Fibroblast of skin of scalp (primary cell): ENCODE measurements around the gene NPAS3.

ENCODE experiments used
- DNase-seq: peaks from one replicate; pipeline ENCODE4 v3.0.0-alpha.2; 2013

Gene NPAS3

DNA sequence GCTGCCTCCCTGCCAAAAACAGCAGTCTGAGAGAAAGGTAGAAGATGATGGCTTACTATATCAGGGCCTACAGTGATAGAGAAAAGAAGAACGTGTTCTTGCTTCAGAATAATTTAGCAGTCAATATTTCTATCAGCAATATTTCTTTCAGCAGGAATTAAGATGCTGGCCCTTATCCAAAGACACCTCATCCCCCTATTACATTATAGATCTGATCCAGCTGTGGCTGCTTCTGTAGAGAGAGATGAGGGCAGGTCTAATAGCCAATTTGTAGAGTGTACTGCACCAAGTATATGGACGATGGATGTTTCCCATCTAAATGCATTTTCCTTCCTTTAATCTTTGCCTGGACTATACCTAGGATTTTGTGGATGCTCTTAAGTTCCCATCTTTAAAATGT is 451.7 kb downstream of the NPAS3 start:
- no peak for DNase-seq

DNA sequence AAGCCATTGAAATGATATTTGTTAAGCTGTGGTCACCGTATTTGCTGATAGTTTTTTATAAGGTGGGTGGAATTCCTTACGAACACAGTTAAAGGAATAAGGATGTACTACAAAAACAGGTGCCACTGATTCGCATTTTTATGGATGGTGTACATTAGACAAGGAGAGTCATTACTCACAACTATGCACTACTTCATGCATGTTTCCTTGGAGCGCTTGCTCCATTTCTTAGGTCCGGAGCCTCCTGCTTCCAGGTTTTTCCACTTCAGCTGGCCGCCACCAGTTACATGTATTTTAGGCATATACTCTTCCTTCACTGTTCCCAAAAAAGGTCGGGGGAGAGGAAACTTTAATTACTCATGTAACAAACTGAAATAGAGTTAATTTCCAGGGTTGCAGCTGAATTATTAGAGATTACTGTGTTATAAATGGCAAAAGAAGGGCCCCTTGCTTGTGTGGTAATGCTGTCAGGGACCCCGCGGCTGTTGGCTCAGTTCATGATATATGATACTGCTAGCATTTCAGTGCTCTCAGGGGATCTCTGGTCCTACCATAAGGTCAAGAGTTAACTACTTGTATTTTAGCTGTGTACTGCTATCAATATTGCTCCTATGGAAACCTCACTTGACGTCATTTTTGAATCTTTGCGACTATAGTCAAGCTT is 454.7 kb downstream of the NPAS3 start:
- no peak for DNase-seq

GRCh38 chr14:33393895-33394368 is 455.3 kb downstream of the NPAS3 start:
- DNase-seq, result no peak

DNA sequence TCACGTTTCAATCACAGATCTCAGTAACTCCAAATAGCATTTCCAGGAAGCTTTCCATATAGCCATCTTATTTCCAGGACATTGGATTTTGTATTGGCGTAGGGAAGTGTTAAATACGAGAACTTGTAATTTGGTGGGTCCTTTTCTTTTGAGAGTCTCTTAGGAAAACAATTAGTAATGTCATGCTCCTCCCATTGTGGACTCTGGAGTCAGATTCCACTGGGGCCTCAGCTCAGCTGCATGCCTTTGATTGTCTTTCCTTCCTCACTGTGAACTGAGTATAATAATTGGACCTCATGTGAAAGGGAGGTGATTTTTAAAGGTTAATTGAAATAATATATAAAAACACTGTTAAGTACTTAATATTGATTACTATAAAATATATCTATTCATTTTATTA is 462.6 kb downstream of the NPAS3 start:
- DNase-seq, result no peak

DNA sequence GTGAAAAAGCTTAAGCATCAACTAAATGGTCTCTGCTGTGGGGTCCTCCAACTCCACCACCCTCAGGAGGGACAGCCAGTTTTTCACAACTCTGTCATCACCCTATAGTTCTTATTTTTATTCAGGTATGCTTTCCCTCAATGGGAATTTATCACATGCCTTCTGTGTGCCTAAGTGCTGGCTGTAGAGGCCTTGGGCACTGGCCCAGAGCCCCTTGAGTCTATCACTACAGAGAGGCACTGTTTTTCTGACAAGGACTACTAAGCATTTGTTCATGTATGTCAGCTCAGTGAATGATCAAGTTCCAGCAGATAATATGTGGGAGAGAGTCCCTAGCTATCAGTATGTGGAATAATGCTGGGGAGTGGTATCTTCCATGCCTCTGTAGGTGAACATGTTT is 463.9 kb downstream of the NPAS3 start:
- no peak for DNase-seq

GRCh38 chr14:33404054-33404453 is 465.4 kb downstream of the NPAS3 start:
- peak; percentile 87 for DNase-seq

DNA sequence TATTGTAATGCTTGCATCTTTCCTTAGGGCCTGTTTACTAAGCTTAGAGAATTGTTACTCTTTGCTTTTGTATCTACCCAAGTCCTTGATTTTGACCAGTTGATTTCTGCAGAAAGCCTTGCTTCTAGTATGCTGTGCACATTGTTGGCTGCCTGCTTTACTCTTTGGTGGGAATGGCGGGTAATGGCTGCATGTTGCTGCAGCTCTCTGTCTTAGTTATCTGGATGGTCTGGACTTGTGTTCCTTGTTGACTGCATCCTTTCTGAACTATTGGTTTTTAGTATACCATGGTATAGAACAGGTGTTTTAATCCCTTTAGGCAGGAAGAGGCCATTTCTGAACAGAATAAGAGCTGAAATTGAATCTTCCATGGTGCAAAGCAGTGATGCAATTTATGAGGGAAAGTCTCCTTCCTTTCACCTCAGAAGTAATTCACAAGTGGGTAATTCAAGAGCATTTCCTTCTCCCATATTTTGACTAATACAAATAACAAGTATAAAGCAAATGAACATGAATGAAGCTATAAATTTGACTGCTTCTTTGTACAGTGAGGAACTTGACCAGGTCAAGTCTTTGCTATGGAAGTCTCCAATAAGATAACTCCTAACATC is 466.4 kb downstream of the NPAS3 start:
- DNase-seq, result no peak

DNA sequence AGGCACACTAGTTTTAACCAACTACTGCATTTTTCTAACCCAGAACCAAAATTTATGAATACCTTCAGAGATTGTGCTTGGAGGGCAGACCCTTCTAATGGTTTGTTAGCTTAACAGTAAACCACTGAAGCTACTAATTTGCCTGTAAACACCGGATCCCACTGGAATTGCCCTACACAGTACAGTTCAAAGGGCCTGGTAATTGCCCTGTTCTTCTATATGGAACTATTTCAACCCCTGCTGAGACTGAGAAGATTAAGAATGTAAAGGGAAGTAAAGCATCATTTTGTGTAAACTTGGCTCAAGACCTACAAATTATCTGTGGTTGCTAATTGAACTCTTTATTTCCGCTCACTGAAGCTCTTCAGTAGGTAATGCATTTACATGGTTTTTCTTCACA is 468.1 kb downstream of the NPAS3 start:
- no peak for DNase-seq

GRCh38 chr14:33408291-33408690 is 469.6 kb downstream of the NPAS3 start:
- no peak for DNase-seq

DNA sequence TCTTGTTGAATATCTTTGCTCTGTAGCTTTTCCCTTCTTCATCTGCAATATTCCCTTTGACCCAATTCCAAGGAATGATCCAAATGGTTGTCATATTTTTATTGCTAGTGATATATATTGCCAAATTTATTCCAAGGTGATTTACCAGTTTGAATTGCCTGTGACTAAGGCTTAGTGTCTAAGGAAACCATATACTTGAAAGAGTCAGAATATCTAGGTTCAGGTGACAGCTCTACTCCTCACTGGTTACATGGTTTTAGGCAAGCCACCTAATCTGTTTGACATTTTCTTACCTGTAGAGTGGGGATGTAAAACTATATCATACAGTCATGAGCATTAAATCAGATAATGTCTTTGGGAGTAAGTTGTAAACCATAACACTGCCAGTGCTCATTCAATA is 473.8 kb downstream of the NPAS3 start:
- DNase-seq, result no peak

GRCh38 chr14:33413381-33413780 is 474.7 kb downstream of the NPAS3 start:
- no peak for DNase-seq

DNA sequence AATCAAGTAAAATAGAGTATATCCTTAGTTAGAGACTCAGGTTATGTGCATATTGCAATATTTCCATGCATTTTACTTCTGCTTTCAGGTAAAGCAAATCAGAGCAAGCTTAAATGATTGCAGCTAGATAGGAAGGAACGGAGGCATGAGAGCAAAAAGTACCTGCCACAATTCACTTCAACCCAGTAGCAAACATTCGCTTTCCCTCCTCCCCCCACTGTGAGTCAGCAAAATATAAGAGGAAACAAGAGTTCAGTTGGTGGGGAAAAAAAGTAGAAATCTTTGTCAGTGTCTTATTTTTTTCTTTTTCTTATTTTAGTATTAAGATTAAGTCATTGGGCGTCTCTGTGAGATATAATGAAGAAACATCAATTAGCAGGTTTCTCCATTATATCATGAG is 475.4 kb downstream of the NPAS3 start:
- DNase-seq, result no peak

- no peak for DNase-seq
Observed at GRCh38 chr14:33420051-33420627, 481.5 kb downstream of the NPAS3 start.

DNA sequence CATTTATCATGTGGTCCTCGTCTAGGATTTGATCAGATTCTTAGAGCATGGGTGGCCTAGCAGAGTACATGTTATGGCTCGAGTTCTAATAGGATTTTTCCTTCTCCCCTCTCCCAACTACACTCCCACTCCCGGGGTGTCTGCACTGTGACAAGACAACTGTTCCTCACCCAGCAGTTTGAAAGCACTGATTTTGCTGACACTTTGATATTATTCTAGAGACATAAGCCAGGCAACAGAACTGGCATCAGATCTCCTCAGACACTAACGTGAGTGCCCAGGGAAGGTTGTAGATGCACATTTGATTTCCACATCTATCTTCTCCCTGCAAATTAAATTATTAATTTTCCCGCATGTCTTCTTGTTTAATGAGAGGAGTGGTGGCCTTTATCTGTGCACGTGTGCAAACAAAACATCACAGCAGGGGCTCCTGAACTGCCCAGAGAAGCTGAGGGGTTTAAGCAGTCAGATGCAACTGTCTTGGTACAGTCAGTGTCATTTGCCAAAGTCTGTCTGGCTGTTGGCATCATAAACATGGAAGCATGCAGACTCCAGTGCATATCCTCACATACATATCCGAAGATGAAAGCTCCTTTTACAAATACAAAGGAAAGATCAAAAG is 491.8 kb downstream of the NPAS3 start:
- no peak for DNase-seq

DNA sequence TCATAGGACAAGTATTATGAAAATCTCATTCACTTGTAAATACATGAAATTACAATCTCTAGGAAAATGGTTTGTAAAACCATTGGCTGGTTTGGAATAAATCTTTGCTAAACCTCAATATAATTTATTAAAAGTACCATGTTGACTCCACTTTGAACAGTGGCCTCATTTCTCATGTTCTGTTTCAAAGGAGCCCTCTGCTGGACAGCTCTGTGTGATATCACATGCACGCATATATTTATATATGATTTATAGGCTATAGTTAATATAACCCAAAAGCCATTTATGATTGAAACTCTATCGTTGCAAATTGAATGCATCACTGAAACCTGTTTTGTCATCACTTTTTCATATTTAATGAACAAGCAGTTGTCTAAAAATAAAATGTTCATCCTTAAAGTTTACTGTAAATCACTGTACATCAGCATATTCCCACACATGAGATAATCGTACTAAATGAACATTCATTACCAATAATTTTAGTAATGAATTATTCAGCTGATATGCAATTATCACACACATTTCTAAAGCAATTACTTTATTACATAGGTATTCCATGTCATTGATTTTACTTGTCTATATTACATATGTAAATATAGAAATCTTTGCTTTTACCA is 493.8 kb downstream of the NPAS3 start:
- peak; percentile 61 for DNase-seq

DNA sequence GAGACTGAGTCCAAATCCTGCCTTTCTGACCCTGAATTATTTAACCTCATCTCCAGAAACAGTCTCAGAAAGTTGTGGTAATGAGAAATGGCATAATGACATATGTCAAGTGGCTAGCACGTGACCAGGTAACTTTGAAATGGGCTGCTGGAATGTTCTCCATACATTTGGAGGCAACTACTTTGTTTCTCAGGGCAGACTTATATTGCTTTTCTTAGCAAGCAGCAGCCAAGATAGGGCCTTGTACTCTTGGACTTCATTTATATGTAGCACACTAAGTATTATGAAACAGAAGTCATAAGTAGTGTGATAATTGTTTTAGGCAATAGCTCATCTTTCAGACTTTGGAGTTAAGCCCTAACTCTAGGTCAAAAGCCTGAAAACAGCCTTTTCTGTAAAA is 494.7 kb downstream of the NPAS3 start:
- no peak for DNase-seq

DNA sequence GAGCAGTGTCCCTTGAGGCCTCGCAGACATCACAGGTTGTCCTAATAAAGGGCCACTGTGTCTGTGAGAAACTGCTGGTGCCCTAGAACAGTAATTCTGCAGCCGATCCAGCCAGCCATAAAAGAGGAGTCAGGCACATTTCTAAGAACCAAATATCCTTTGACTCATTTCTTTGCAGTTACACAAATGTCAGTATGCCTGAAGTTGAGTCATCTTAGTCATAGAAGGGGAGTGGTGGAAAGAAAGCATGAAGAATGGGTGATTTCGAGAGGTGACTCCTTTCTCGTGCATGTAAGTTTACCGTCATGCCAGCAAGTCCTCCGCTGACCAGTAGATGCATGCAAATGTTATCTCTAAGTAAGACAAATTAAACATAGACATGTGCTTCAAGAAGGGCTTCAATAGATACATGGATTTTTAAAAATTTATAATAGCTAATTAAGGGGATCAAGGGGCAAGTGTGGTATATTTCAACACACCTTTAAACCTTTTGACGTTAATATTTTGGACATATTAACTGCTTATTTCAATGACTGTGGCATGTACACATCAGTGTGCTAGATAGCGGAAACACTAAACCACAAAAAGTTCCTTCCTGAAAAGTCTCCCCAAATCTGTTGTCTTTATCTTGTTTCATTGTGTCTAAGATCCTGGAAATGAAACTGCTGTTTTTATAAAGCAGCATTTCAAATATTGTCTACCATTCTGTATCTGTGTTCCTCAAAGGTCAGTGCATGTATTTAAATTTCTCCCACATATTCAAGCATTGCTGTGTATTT is 497.4 kb downstream of the NPAS3 start:
- peak; percentile 65 for DNase-seq

DNA sequence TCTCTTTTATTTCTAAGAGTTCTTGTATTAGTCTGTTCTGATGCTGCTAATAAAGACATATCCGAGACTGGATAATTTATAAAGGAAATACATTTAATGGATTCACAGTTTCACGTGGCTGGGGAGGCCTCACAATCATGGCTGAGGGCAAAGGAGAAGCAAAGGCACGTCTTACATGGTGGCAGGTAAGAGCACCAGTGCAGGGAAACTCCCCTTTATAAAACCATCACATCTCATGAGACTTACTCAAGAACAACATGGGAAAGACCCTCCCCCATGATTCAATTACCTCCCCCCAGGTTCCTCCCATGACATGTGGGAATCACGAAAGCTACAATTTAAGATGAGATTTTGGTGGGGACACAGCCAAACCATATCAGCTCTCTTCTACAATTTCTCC is 503.0 kb downstream of the NPAS3 start:
- DNase-seq, result no peak

DNA sequence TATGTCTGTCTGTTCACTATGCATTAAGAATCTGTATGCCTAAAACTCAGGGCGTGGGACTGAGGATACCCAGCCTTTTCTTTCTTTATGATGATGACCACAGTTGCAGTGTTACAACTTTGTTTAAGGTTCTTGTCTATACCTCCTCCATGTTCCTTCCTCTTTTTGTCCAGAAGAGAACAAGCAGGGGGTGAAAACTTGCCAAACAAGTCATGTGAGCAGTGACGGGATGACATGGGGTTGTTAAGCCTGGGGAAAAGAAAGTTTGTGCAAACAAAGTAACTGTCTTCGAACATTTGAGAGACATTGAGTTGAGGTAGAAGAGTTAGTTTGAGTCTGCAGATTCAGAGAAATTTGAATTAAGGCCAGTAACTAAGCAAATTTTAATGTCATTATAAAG is 505.5 kb downstream of the NPAS3 start:
- DNase-seq, result no peak

DNA sequence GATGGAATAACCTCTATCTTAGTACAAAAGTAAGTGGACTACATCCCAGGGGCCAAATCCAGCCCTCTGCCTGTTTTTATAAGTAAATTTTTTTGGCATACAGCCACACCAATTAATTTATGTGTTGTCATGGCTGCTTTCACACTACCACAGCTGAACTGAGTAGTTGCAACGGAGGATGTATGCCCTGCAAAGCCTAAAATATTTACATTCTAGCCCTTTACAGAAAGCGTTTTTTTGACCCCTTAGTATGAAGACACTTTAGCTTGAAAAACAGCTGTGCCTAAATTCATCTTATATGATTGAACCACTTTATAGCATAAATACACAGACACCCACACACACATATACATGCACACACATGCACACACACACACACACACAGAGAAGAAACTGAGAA is 510.6 kb downstream of the NPAS3 start:
- DNase-seq, result no peak

GRCh38 chr14:33449703-33450395 is 511.2 kb downstream of the NPAS3 start:
- DNase-seq, result no peak

GRCh38 chr14:33450416-33450815 is 511.7 kb downstream of the NPAS3 start:
- no peak for DNase-seq
